Esophagus muscularis mucosa (tissue), 4 donors: ENCODE data around the gene TEX44. TPM values are rescaled to one million over a fixed set of nuclear protein-coding genes. Genes with fewer than 3 reads are reported as not detected.

ENCODE experiments used
- DNase-seq: peaks from one replicate; pipeline ENCODE4 v3.0.0-alpha.2; 2017; ENCODE audit errors: extremely low spot score
- H3K27ac ChIP-seq, 4 donors: fragments of 200-600 bp; sonication (generic); replicated peaks in 1 of 4; 1 replicate in 3 of 4; 2 replicates in 1 of 4; pipeline ENCODE4 v1.5.1; 2016 to 2019; ENCODE audit warnings: mild to moderate bottlenecking in 1 of 4
- H3K27me3 ChIP-seq, 4 donors: fragments of 200-600 bp; sonication (generic); one replicate each; pipeline versions ENCODE4 v1.5.1 to v1.6.0; 2016 to 2019
- H3K36me3 ChIP-seq, 4 donors: fragments of 200-600 bp; sonication (generic); one replicate each; pipeline ENCODE4 v1.5.1; 2016 to 2019
- H3K4me1 ChIP-seq, 4 donors: fragments of 200-600 bp; sonication (generic); one replicate each; pipeline ENCODE4 v1.5.1; 2016 to 2019
- H3K4me3 ChIP-seq, 4 donors: fragments of 200-600 bp; sonication (generic); 1 replicate in 2 of 4; 2 replicates in 2 of 4; pipeline ENCODE4 v1.5.1; 2016 to 2019; ENCODE audit warnings: mild to moderate bottlenecking in 4 of 4, moderate library complexity in 1 of 4
- H3K9me3 ChIP-seq, 4 donors: fragments of 200-600 bp; sonication (generic); 1 replicate in 3 of 4; 2 replicates in 1 of 4; pipeline ENCODE4 v1.5.1; 2016 to 2019
- EP300 ChIP-seq: sonication (generic); formaldehyde crosslinking; IDR thresholded peaks from one replicate; pipeline ENCODE4 v1.6.1; 2017; ENCODE audit warnings: antibody characterized with exemption
- POLR2A ChIP-seq: fragments of 450-650 bp; IDR thresholded peaks from one replicate; pipeline ENCODE4 v1.6.1; 2017; ENCODE audit warnings: antibody characterized with exemption, moderate library complexity, mild to moderate bottlenecking, low read depth
- POLR2AphosphoS5 ChIP-seq, 2 donors: sonication (generic); formaldehyde crosslinking; IDR thresholded peaks; one replicate each; pipeline ENCODE4 v1.6.1; 2017; ENCODE audit warnings: antibody characterized with exemption in 2 of 2
- WGBS: methylation state at CpG from one replicate; pipeline ENCODE4 v1.1.5; 2018; 5-methylcytosine and 5-hydroxymethylcytosine counted together
- intact Hi-C: fragments of 100-400 bp; cut with DNase I; formaldehyde crosslinking; loops from one replicate; pipeline ENCODE4 v1.15.1; 2023
- total RNA-seq, 4 donors: library from RNA; depleted of rRNA; stranded (reverse); fragments of >200 nt; gene quantifications; one replicate each; pipeline versions ENCODE4 v1.1.0 to v1.2.1, GENCODE V29; 2016
- TF ChIP-seq, protein P1 (sequence below), 3 experiments: fragments of 200-600 bp in 2 of 3; fragments of 450-650 bp in 1 of 3; sonication (generic) in 2 of 3; IDR thresholded peaks; one replicate each; pipeline ENCODE4 v1.5.1; 2017 to 2019; ENCODE audit warnings: antibody characterized with exemption in 3 of 3, mild to moderate bottlenecking in 2 of 3, moderate library complexity in 1 of 3

The TEX44 gene
- not detected for total RNA-seq

GRCh38 chr2:231592636-231593145 lies at the start of gene TEX44:
TEX44 (plus strand) TSS chr2:231592864; CDS start chr2:231592952, 88 bp downstream.
- DNase-seq = no peak
- Histone ChIP-seq H3K4me3 (no peak within 1 kb of the TSS), H3K36me3 (no peaks in the 10 kb centered on the region), H3K4me1 (peaks cover 0 to 9% (median 7%) of the 10 kb centered on the region in 4 donors), H3K27me3 (no peaks in the 10 kb centered on the region), H3K9me3 (no peaks in the 10 kb centered on the region), H3K27ac (no peak within 1 kb of the TSS)
- no peak for TF ChIP-seq EP300
- TF ChIP-seq POLR2AphosphoS5 (IDR thresholded peaks at IDR 0.05) = no peak
- TF ChIP-seq POLR2A = no peak
- TF ChIP-seq, protein P1, sequence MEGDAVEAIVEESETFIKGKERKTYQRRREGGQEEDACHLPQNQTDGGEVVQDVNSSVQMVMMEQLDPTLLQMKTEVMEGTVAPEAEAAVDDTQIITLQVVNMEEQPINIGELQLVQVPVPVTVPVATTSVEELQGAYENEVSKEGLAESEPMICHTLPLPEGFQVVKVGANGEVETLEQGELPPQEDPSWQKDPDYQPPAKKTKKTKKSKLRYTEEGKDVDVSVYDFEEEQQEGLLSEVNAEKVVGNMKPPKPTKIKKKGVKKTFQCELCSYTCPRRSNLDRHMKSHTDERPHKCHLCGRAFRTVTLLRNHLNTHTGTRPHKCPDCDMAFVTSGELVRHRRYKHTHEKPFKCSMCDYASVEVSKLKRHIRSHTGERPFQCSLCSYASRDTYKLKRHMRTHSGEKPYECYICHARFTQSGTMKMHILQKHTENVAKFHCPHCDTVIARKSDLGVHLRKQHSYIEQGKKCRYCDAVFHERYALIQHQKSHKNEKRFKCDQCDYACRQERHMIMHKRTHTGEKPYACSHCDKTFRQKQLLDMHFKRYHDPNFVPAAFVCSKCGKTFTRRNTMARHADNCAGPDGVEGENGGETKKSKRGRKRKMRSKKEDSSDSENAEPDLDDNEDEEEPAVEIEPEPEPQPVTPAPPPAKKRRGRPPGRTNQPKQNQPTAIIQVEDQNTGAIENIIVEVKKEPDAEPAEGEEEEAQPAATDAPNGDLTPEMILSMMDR (IDR thresholded peaks at IDR 0.05) = no peak
- WGBS = 70% methylated on average over 3 of the region's 6 CpGs
- intact Hi-C loops = no loop called here

DNA sequence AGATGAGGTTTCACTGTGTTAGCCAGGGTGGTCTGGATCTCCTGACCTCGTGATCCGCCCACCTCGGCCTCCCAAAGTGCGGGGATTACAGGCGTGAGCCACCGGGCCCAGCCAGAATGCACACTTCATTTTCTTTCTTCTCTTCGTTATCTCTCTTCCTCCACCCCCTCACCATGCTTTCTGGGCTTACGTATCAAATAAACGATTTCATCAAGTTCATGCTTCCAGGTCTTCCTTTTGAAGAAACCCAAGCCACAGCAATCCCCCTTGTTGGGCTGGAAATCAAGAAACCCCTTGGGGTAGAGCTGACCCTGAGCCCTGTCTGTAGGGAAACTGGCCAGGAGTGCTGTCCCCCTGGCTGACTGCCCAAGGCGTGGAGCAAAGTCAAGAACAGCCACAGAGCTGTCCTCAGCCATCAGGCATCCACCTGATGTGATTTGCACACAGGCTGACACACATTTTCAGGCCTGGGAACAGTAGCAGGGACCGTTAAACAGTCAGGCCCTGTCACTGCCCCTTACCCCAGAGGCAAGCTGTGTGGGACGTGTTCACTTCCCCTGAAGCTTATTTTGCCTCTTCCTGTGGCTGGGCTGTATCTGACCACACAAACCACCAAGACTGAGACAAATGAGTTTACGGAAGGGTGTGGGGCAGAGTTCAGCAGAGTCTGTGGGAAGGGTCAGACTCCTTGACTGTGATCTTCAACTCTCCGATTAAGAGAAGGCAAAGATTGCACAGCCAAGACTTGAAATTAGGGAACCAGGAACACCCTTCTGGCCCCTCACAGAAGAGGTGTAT lies 47.4 kb upstream of the TEX44 start:
- no peaks in the 10 kb centered on the region for H3K36me3 ChIP-seq
- WGBS = 41% methylated on average over 14 of the region's 14 CpGs
- H3K4me3 ChIP-seq = no peak overlapping the region
- intact Hi-C loops = no loop called here
- no peak for TF ChIP-seq POLR2A
- TF ChIP-seq, protein P1 (IDR thresholded peaks at IDR 0.05) = no peak
- no peak for TF ChIP-seq EP300
- TF ChIP-seq POLR2AphosphoS5 (IDR thresholded peaks at IDR 0.05) = no peak
- H3K27me3 ChIP-seq = no peaks in the 10 kb centered on the region
- peaks cover 0 to 8% (median 2%) of the 10 kb centered on the region in 4 donors for H3K9me3 ChIP-seq
- no peak for DNase-seq
- H3K27ac ChIP-seq = peak overlapping the region in 1 of 4 donors; percentile 55
- H3K4me1 ChIP-seq = peaks cover 17 to 25% (median 23%) of the 10 kb centered on the region in 4 donors

DNA sequence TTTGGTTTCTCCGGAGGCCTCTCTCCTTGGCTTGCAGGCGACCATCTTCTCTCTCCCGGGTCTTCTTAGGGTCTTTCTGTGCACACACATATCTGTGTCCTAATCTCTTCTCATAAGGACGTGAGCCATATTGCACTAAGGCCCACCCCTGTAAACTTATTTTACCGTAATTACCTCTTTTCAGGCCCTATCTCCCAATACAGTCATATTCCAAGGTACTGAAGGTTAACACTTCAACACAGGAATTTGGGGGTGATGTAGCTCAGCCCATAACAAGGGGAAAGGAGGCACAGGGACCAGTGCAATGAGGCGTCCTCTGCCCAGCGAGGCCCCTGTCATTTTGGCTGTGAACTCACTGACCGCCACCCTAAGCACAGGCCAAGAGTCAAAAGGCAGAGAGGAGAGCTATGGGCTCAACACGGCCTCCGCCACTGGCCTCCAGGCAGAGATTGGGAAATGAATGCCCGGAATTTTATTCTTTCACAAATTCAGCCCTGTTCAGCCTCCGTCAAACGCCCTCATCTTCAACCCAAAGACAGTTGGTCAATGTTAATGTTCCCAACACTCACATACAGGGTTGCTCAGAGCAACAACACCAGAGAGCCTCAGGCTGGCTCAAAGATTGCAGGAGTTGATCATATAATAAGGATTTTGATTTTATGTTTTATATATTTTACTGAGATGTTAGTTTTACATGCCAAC lies 46.5 kb upstream of the TEX44 start:
- Histone ChIP-seq H3K4me3 (no peak overlapping the region), H3K36me3 (no peaks in the 10 kb centered on the region), H3K4me1 (peaks cover 16 to 25% (median 18%) of the 10 kb centered on the region in 4 donors), H3K27me3 (no peaks in the 10 kb centered on the region), H3K27ac (no peak overlapping the region), H3K9me3 (peaks cover 0 to 8% (median 2%) of the 10 kb centered on the region in 4 donors)
- intact Hi-C loops = no loop called here
- no peak for DNase-seq
- TF ChIP-seq EP300 (no peak), POLR2AphosphoS5 (IDR thresholded peaks at IDR 0.05) (no peak), POLR2A (no peak)
- TF ChIP-seq, protein P1 (IDR thresholded peaks at IDR 0.05) = no peak
- 84% methylated on average over 13 of the region's 13 CpGs for whole genome bisulfite sequencing

GRCh38 chr2:231547315-231548110 lies 45.2 kb upstream of the TEX44 start:
- Histone ChIP-seq H3K36me3 (no peaks in the 10 kb centered on the region), H3K4me1 (peaks cover 7 to 15% (median 11%) of the 10 kb centered on the region in 4 donors), H3K9me3 (peaks cover 0 to 12% (median 4%) of the 10 kb centered on the region in 4 donors), H3K27me3 (no peaks in the 10 kb centered on the region), H3K4me3 (no peak overlapping the region), H3K27ac (no peak overlapping the region)
- intact Hi-C loops = no loop called here
- no peak for DNase-seq
- 95% methylated on average over 11 of the region's 12 CpGs for WGBS
- TF ChIP-seq, protein P1 (IDR thresholded peaks at IDR 0.05) = no peak
- TF ChIP-seq POLR2A (no peak), POLR2AphosphoS5 (IDR thresholded peaks at IDR 0.05) (no peak), EP300 (no peak)
